GM12878 (cell line): ENCODE results near the gene AEBP1. TPM values are rescaled to one million over a fixed set of nuclear protein-coding genes. Genes with fewer than 3 reads are reported as not detected.

Experiments
- ATAC-seq: fragments of 200-7000 bp; cut with Tn5 transposase; 3 replicates; pipeline ENCODE4 v1.9.1; 2020; ENCODE audit warnings: mild to moderate bottlenecking, moderate library complexity
- BruUV-seq: library from RNA; stranded (reverse); fragments of 400-500 nt; replicated peaks from 2 replicates; lab custom pipeline; 2021; lab: Mats Ljungman, UMichigan
- CTCF ChIA-PET: fragments of 300-600 bp; sonication (Branson Sonifier 250); formaldehyde crosslinking; extraction: SDS; loops from one replicate; lab custom pipeline; 2021; ENCODE audit warnings: inconsistent platforms; lab: Yijun Ruan, JAX
- POLR2A ChIA-PET: fragments of 350-600 bp; formaldehyde crosslinking; extraction: SDS; loops from one replicate; lab custom pipeline; 2021; ENCODE audit warnings: inconsistent platforms; lab: Charles Lee
- RAD21 ChIA-PET: fragments of 300-600 bp; sonication (Branson Sonifier 250); formaldehyde crosslinking; loops from one replicate; lab custom pipeline; 2023; ENCODE audit warnings: antibody characterized with exemption; ENCODE audit not compliant: unreplicated experiment; lab: Charles Lee
- SMC1A ChIA-PET: fragments of 300-600 bp; sonication (Branson Sonifier 250); formaldehyde crosslinking; loops from one replicate; lab custom pipeline; 2023; ENCODE audit not compliant: unreplicated experiment, uncharacterized antibody; lab: Charles Lee
- DNase-seq: peaks from one replicate; pipeline ENCODE4 v3.0.0-alpha.2; 2011; ENCODE audit warnings: low read depth, low spot score
- FAIRE-seq: peaks from 3 replicates; lab custom pipeline; 2011; peaks lifted over from hg19 to GRCh38; lab: Jason Lieb, UNC
- H2AFZ ChIP-seq: 2 replicates; pipeline ENCODE4 v1.6.0; 2011; ENCODE audit warnings: low read depth, low read length, control low read depth; ENCODE audit not compliant: control insufficient read depth
- H3K27ac ChIP-seq: 2 replicates; pipeline ENCODE4 v1.5.1; 2011; ENCODE audit warnings: control low read depth; ENCODE audit not compliant: control insufficient read depth, insufficient read depth
- H3K27me3 ChIP-seq, 2 experiments: replicated peaks in 1 of 2; 2 replicates each; pipeline versions ENCODE4 v1.6.0 to v1.6.1; 2011; ENCODE audit warnings: low read length in 1 of 2; ENCODE audit not compliant: control insufficient read depth in 2 of 2, insufficient read depth in 2 of 2
- H3K36me3 ChIP-seq, 2 experiments: 2 replicates each; pipeline ENCODE4 v1.5.1; 2011; ENCODE audit warnings: low read length in 1 of 2; ENCODE audit not compliant: control insufficient read depth in 2 of 2, insufficient read depth in 2 of 2
- H3K4me1 ChIP-seq: 2 replicates; pipeline ENCODE4 v1.6.1; 2011; ENCODE audit warnings: mild to moderate bottlenecking, low read length, moderate library complexity, mixed read lengths; ENCODE audit not compliant: control insufficient read depth, insufficient read depth
- H3K4me2 ChIP-seq: 2 replicates; pipeline ENCODE4 v1.6.0; 2011; ENCODE audit warnings: control low read depth; ENCODE audit not compliant: control insufficient read depth, insufficient read depth
- H3K4me3 ChIP-seq: fragments of 200-600 bp; sonication (generic); 2 replicates; pipeline ENCODE4 v1.5.1; 2016
- H3K79me2 ChIP-seq: 2 replicates; pipeline ENCODE4 v1.6.0; 2011; ENCODE audit warnings: low read length; ENCODE audit not compliant: control insufficient read depth, insufficient read depth
- H3K9ac ChIP-seq: 2 replicates; pipeline ENCODE4 v1.8.0; 2011; ENCODE audit warnings: low read length, control low read depth, mixed read lengths; ENCODE audit not compliant: control insufficient read depth, insufficient read depth
- H3K9me3 ChIP-seq: replicated peaks from 3 replicates; pipeline ENCODE4 v1.5.1; 2011; ENCODE audit warnings: mild to moderate bottlenecking, low read length; ENCODE audit not compliant: control insufficient read depth, insufficient read depth
- H4K20me1 ChIP-seq: 2 replicates; pipeline ENCODE4 v1.6.0; 2011; ENCODE audit not compliant: control insufficient read depth, insufficient read depth
- NFXL1 ChIP-seq: fragments of 450-650 bp; IDR thresholded peaks from 2 replicates; pipeline ENCODE4 v1.6.1; 2017; ENCODE audit warnings: antibody characterized with exemption, mild to moderate bottlenecking, borderline replicate concordance
- SMARCA5 ChIP-seq: fragments of 450-650 bp; IDR thresholded peaks from 2 replicates; pipeline ENCODE4 v1.6.1; 2017; ENCODE audit warnings: mild to moderate bottlenecking
- SREBF1 ChIP-seq: IDR thresholded peaks from 2 replicates; pipeline ENCODE4 v1.6.1; 2012; ENCODE audit warnings: mild to moderate bottlenecking, low read length
- ZNF207 ChIP-seq: fragments of 450-650 bp; IDR thresholded peaks from 2 replicates; pipeline ENCODE4 v1.6.1; 2014; ENCODE audit warnings: antibody characterized with exemption, mild to moderate bottlenecking, borderline replicate concordance
- ZNF274 ChIP-seq: IDR thresholded peaks from one replicate; pipeline ENCODE4 v1.8.0; 2011; ENCODE audit not compliant: insufficient read length, insufficient read depth
- ZNF622 ChIP-seq: fragments of 450-650 bp; IDR thresholded peaks from 2 replicates; pipeline ENCODE4 v1.6.1; 2017; ENCODE audit warnings: mild to moderate bottlenecking, inconsistent platforms
- ZSCAN29 ChIP-seq: fragments of 450-650 bp; IDR thresholded peaks from 2 replicates; pipeline ENCODE4 v1.6.1; 2017; ENCODE audit warnings: mild to moderate bottlenecking, moderate library complexity
- WGBS: methylation state at CpG from one replicate; pipeline ENCODE4 v1.1.6; 2016; ENCODE audit warnings: low lambda C conversion rate; ENCODE audit not compliant: insufficient replicate concordance, insufficient coverage; ENCODE audit errors: missing lambda C conversion rate; 5-methylcytosine and 5-hydroxymethylcytosine counted together
- in situ Hi-C: fragments of 300-500 bp; cut with MboI; formaldehyde crosslinking; loops from 9 replicates; pipeline ENCODE4 v1.14.3; 2018; ENCODE audit warnings: mixed read lengths
- intact Hi-C: fragments of 100-400 bp; cut with micrococcal nuclease; formaldehyde crosslinking; loops from one replicate; pipeline ENCODE4 v1.14.2; 2022; ENCODE audit not compliant: unreplicated experiment
- polyA plus RNA-seq, 11 experiments: library from polyadenylated mRNA; depleted of rRNA in 4 of 11; unstranded in 6 of 11; stranded (reverse) in 5 of 11; fragments of >200 nt; fragmentation: Nextera tagmentation in 4 of 11; fragmentation: Illumina TruSeq in 1 of 11; extraction: Ambion mirVana in 4 of 11; extraction: Trizol in 1 of 11; gene quantifications; 1 replicate in 1 of 11; 2 replicates in 10 of 11; pipeline versions ENCODE4 v1.2.1 to v1.2.3, GENCODE V29; 2011 to 2016; ENCODE audit warnings: inconsistent platforms in 2 of 11, missing spikeins in 2 of 11, low read depth in 1 of 11
- total RNA-seq, 4 experiments: library from RNA; depleted of rRNA in 3 of 4; stranded (reverse); fragments of >200 nt in 3 of 4; fragmentation: Illumina TruSeq in 1 of 4; extraction: Trizol in 1 of 4; gene quantifications; 2 replicates each; pipeline versions ENCODE4 v1.2.1 to v1.2.3, GENCODE V29; 2013 to 2021
- TF ChIP-seq, protein P1 (sequence below): IDR thresholded peaks from 2 replicates; pipeline ENCODE4 v1.6.1; 2012; ENCODE audit warnings: low read depth, low read length, improper control_type of control experiment
- TF ChIP-seq, protein P2 (sequence below): fragments of 450-650 bp; IDR thresholded peaks from 2 replicates; pipeline ENCODE4 v1.6.1; 2018; ENCODE audit warnings: borderline replicate concordance, mild to moderate bottlenecking; ENCODE audit not compliant: partially characterized antibody

The AEBP1 gene
- total and polyA plus RNA-seq, 10 of the 15 experiments (the other 5 are each of a cell fraction or from before 2014, with no cell fraction given): 0.06 to 0.23 (median 0.11) TPM; not detected in 5

DNA sequence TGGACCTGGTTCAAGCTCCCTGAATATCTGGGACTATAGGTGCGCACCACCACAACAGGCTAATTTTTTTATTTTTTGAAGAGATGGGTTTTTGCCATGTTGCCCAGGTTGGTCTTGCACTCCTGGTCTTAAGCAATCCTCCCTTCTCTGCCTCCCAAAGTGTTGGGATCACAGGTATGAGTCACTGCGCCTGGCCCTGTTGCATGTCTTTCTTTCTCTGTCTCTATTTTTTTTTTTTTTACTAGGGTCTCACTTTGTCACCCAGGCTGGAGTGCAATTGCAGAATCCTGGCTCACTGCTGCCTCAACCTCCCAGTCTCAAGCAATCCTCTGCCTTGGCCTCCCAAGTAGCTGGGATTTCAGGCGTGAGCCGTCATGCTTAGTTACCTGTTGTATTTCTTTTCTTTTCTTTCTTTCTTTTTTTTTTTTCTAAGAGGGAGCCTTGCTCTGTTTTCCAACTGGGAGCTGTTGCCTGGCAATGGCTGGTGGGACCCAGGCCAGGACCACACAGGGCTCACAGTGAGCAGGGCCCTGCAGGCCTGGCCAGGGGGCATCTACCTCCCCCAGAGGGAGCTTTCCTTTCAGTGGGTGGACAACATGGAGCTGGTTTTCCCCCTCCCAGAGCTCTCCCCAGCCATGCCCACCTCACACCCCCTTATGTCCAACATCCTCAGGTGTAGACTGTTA, 30.9 kb downstream of the AEBP1 start:
- H3K4me1 ChIP-seq: no peaks in the 10 kb centered on the region
- ATAC-seq (no peak), DNase-seq (no peak), FAIRE-seq (no peak)
- no peak overlapping the region for H3K27ac ChIP-seq
- in situ Hi-C loops (no loop called here), intact Hi-C loops (no loop called here)
- BruUV-seq: no TSS peak
- H3K4me3 ChIP-seq: no peak overlapping the region
- H3K27me3 ChIP-seq: no peaks in the 10 kb centered on the region; a peak in 1 of 4 replicates
- POLR2A ChIA-PET: no interaction called here
- TF ChIP-seq SMARCA5 (no peak), SREBF1 (no peak), ZSCAN29 (no peak), ZNF274 (no peak), ZNF622 (no peak), NFXL1 (no peak), ZNF207 (no peak)
- TF ChIP-seq, protein P1, sequence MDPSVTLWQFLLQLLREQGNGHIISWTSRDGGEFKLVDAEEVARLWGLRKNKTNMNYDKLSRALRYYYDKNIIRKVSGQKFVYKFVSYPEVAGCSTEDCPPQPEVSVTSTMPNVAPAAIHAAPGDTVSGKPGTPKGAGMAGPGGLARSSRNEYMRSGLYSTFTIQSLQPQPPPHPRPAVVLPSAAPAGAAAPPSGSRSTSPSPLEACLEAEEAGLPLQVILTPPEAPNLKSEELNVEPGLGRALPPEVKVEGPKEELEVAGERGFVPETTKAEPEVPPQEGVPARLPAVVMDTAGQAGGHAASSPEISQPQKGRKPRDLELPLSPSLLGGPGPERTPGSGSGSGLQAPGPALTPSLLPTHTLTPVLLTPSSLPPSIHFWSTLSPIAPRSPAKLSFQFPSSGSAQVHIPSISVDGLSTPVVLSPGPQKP: no peak
- TF ChIP-seq, protein P2, sequence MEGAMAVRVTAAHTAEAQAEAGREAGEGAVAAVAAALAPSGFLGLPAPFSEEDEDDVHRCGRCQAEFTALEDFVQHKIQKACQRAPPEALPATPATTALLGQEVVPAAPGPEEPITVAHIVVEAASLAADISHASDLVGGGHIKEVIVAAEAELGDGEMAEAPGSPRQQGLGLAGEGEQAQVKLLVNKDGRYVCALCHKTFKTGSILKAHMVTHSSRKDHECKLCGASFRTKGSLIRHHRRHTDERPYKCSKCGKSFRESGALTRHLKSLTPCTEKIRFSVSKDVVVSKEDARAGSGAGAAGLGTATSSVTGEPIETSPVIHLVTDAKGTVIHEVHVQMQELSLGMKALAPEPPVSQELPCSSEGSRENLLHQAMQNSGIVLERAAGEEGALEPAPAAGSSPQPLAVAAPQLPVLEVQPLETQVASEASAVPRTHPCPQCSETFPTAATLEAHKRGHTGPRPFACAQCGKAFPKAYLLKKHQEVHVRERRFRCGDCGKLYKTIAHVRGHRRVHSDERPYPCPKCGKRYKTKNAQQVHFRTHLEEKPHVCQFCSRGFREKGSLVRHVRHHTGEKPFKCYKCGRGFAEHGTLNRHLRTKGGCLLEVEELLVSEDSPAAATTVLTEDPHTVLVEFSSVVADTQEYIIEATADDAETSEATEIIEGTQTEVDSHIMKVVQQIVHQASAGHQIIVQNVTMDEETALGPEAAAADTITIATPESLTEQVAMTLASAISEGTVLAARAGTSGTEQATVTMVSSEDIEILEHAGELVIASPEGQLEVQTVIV: no peak
- CTCF ChIA-PET: no interaction called here
- 51% methylated on average over 4 of the region's 4 CpGs for WGBS
- no peak overlapping the region for H3K4me2 ChIP-seq
- no peaks in the 10 kb centered on the region for H3K36me3 ChIP-seq
- H4K20me1 ChIP-seq: no peaks in the 10 kb centered on the region
- SMC1A ChIA-PET: no interaction called here
- H3K9me3 ChIP-seq: no peaks in the 10 kb centered on the region
- no peak overlapping the region for H3K9ac ChIP-seq
- no peak overlapping the region for H2AFZ ChIP-seq
- RAD21 ChIA-PET: no interaction called here
- H3K79me2 ChIP-seq: no peaks in the 10 kb centered on the region
